A673 (cell line): ENCODE results near the gene SH3TC2. TPM values are rescaled to one million over a fixed set of nuclear protein-coding genes. Genes with fewer than 3 reads are reported as not detected.
"Not testable (repeated sequence)": the region's sequence is repeated elsewhere in the genome, so short reads cannot be mapped to it uniquely, and the experiment has no call there.

ENCODE experiments used
- BruUV-seq: library from RNA; stranded (reverse); fragments of 400-500 nt; replicated peaks from 2 replicates; lab custom pipeline; 2021; lab: Mats Ljungman, UMichigan
- CTCF ChIA-PET: fragments of 300-600 bp; sonication (Branson Sonifier 250); formaldehyde crosslinking; loops from one replicate; lab custom pipeline; 2022; ENCODE audit warnings: antibody characterized with exemption; lab: Charles Lee
- POLR2A ChIA-PET: fragments of 300-600 bp; sonication (Branson Sonifier 250); formaldehyde crosslinking; loops from one replicate; lab custom pipeline; 2022; ENCODE audit warnings: antibody characterized with exemption; ENCODE audit not compliant: low non-redundant PET; lab: Charles Lee
- DNase-seq: peaks from one replicate; pipeline ENCODE4 v3.0.0-alpha.2; 2015; ENCODE audit warnings: low spot score
- H3K27ac ChIP-seq: fragments of 200-600 bp; sonication (generic); 2 replicates; pipeline ENCODE4 v1.5.1; 2016; ENCODE audit warnings: mixed run types, low read depth, mild to moderate bottlenecking, mixed read lengths, antibody characterized with exemption, low read length; ENCODE audit not compliant: poor library complexity, severe bottlenecking
- H3K27me3 ChIP-seq: fragments of 200-600 bp; sonication (generic); replicated peaks from 2 replicates; pipeline ENCODE4 v1.6.1; 2017; ENCODE audit warnings: mixed run types, low read depth, mild to moderate bottlenecking, mixed read lengths, antibody characterized with exemption, low read length; ENCODE audit not compliant: insufficient read depth, poor library complexity
- H3K36me3 ChIP-seq: fragments of 200-600 bp; sonication (generic); 2 replicates; pipeline ENCODE4 v1.6.1; 2016; ENCODE audit warnings: mixed run types, mild to moderate bottlenecking, mixed read lengths, antibody characterized with exemption, low read length; ENCODE audit not compliant: insufficient read depth, poor library complexity, severe bottlenecking
- H3K4me1 ChIP-seq: fragments of 200-600 bp; sonication (generic); 2 replicates; pipeline ENCODE4 v1.6.1; 2017; ENCODE audit warnings: mixed run types, mild to moderate bottlenecking, mixed read lengths, antibody characterized with exemption, low read length; ENCODE audit not compliant: insufficient read depth, poor library complexity, severe bottlenecking
- H3K4me3 ChIP-seq: fragments of 200-600 bp; sonication (generic); 2 replicates; pipeline ENCODE4 v1.5.1; 2016; ENCODE audit warnings: low read depth, mixed run types, mild to moderate bottlenecking, mixed read lengths, low read length; ENCODE audit not compliant: poor library complexity, severe bottlenecking
- H3K9me3 ChIP-seq: fragments of 200-600 bp; sonication (generic); 2 replicates; pipeline ENCODE4 v1.6.1; 2016; ENCODE audit warnings: mixed run types, low read depth, mild to moderate bottlenecking, mixed read lengths, antibody characterized with exemption, low read length; ENCODE audit not compliant: poor library complexity, severe bottlenecking
- EZH2 ChIP-seq: fragments of 200-600 bp; sonication (generic); IDR thresholded peaks from 2 replicates; pipeline ENCODE4 v1.6.1; 2017; ENCODE audit warnings: borderline replicate concordance, low read depth, mild to moderate bottlenecking, mixed read lengths, antibody characterized with exemption, low read length; ENCODE audit not compliant: poor library complexity, severe bottlenecking
- intact Hi-C: fragments of 100-400 bp; cut with micrococcal nuclease; formaldehyde crosslinking; loops from one replicate; pipeline ENCODE4 v1.10.0; 2022; ENCODE audit not compliant: unreplicated experiment
- total RNA-seq: library from RNA; stranded (reverse); gene quantifications from 2 replicates; pipeline ENCODE4 v1.2.3, GENCODE V29; 2021
- TF ChIP-seq, protein P1 (sequence below): fragments of 300-800, 200-600 bp; sonication (generic); conservative IDR thresholded peaks from 2 replicates; pipeline ENCODE4 v1.5.1; 2017; ENCODE audit warnings: low read depth, mild to moderate bottlenecking, antibody characterized with exemption, low read length, moderate library complexity, mixed read lengths

SH3TC2 gene
- total RNA-seq, 1 experiment from 2014 or later: 2.5 TPM

- Histone ChIP-seq H3K27ac (no peak overlapping the region), H3K9me3 (no peaks in the 10 kb centered on the region), H3K4me3 (no peak overlapping the region), H3K27me3 (peaks cover 9% of the 10 kb centered on the region), H3K4me1 (no peaks in the 10 kb centered on the region), H3K36me3 (no peaks in the 10 kb centered on the region)
- BruUV-seq: no TSS peak
- ChIA-PET CTCF (no interaction called here), POLR2A (no interaction called here)
- DNase-seq: no peak
- TF ChIP-seq, protein P1, sequence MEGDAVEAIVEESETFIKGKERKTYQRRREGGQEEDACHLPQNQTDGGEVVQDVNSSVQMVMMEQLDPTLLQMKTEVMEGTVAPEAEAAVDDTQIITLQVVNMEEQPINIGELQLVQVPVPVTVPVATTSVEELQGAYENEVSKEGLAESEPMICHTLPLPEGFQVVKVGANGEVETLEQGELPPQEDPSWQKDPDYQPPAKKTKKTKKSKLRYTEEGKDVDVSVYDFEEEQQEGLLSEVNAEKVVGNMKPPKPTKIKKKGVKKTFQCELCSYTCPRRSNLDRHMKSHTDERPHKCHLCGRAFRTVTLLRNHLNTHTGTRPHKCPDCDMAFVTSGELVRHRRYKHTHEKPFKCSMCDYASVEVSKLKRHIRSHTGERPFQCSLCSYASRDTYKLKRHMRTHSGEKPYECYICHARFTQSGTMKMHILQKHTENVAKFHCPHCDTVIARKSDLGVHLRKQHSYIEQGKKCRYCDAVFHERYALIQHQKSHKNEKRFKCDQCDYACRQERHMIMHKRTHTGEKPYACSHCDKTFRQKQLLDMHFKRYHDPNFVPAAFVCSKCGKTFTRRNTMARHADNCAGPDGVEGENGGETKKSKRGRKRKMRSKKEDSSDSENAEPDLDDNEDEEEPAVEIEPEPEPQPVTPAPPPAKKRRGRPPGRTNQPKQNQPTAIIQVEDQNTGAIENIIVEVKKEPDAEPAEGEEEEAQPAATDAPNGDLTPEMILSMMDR: no peak
- no peak for TF ChIP-seq EZH2
- intact Hi-C loops: no loop called here
Observed at GRCh38 chr5:149079883-149080282, 17.0 kb upstream of the SH3TC2 start.

- CTCF ChIA-PET, H3K27ac ChIP-seq, intact Hi-C loops, H3K4me1 ChIP-seq, H3K36me3 ChIP-seq, H3K27me3 ChIP-seq, DNase-seq, POLR2A ChIA-PET, BruUV-seq, H3K9me3 ChIP-seq, H3K4me3 ChIP-seq: not testable (repeated sequence)
Observed at GRCh38 chr5:149074071-149074470, 11.2 kb upstream of the SH3TC2 start.

- Histone ChIP-seq H3K4me1 (no peaks in the 10 kb centered on the region), H3K36me3 (no peaks in the 10 kb centered on the region), H3K4me3 (no peak overlapping the region), H3K27me3 (no peaks in the 10 kb centered on the region), H3K27ac (no peak overlapping the region), H3K9me3 (no peaks in the 10 kb centered on the region)
- no peak for DNase-seq
- TF ChIP-seq, protein P1: no peak
- no peak for TF ChIP-seq EZH2
- ChIA-PET CTCF (no interaction called here), POLR2A (no interaction called here)
- intact Hi-C loops: no loop called here
- BruUV-seq: no TSS peak
Observed at GRCh38 chr5:149073213-149073612, 10.4 kb upstream of the SH3TC2 start.

DNA sequence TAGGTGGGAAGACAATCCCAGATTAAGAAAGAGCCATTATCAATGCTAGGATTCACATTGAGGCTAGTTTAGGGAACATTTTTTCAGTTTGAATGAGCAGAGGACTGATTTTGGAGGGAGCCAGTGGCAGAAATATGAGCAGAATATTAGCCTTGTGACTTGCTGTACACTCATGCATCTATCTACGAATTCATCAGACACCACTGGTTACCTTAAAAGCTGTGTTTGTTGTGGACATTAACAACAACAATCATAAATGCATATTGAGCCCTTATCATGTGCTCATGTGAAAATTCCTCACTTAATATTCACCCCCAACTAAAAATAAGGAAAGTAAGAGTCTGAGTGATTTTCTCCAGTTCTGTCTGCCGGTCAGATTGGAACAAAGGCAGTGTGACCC lies 9.9 kb upstream of the SH3TC2 start:
- no TSS peak for BruUV-seq
- Histone ChIP-seq H3K27ac (no peak overlapping the region), H3K9me3 (no peaks in the 10 kb centered on the region), H3K4me3 (no peak overlapping the region), H3K27me3 (no peaks in the 10 kb centered on the region), H3K4me1 (no peaks in the 10 kb centered on the region), H3K36me3 (no peaks in the 10 kb centered on the region)
- TF ChIP-seq, protein P1: no peak
- TF ChIP-seq EZH2: no peak
- POLR2A ChIA-PET: no interaction called here
- DNase-seq: no peak
- intact Hi-C loops: no loop called here
- CTCF ChIA-PET: no interaction called here
